Transverse colon (tissue), 4 donors: ENCODE data around the gene RAF1.

Experiments used
- EP300 ChIP-seq: sonication (generic); formaldehyde crosslinking; IDR thresholded peaks from one replicate; pipeline ENCODE4 v1.6.1; 2017; ENCODE audit warnings: antibody characterized with exemption, low read depth
- POLR2A ChIP-seq: fragments of 450-650 bp; IDR thresholded peaks from one replicate; pipeline ENCODE4 v1.6.1; 2016; ENCODE audit warnings: antibody characterized with exemption, mild to moderate bottlenecking, moderate library complexity
- POLR2AphosphoS5 ChIP-seq, 3 donors: sonication (generic); formaldehyde crosslinking; IDR thresholded peaks; one replicate each; pipeline ENCODE4 v1.6.1; 2016; ENCODE audit warnings: antibody characterized with exemption in 3 of 3
- TF ChIP-seq, protein P1 (sequence below), 5 experiments: fragments of 200-600 bp in 3 of 5; fragments of 450-650 bp in 2 of 5; sonication (generic) in 3 of 5; IDR thresholded peaks; 1 replicate in 2 of 5; 2 replicates in 3 of 5; pipeline ENCODE4 v1.5.1; 2016 to 2017; ENCODE audit warnings: antibody characterized with exemption in 5 of 5, inconsistent platforms in 3 of 5, mild to moderate bottlenecking in 2 of 5, moderate library complexity in 1 of 5

DNA sequence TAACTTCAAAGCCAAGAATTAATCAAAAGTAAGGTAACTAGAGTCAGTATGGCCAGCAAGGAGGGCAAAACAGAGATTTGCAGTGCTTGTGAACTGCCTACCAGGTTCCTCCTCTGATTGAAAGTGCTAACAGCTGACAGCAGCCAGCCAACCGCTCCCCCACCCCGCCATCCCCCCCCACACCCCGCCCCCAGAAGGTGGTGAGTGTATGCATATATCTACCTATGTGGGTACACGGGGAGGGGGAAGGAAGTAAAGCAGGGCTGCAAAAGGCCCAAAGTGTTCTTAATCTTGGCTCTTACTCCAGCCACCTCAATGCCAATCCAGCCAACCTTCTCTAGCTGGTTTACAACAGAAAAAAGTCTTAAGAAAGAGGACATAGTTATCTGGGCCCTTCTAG lies 50.7 kb downstream of the RAF1 start:
- no peak for TF ChIP-seq POLR2A
- TF ChIP-seq, protein P1, sequence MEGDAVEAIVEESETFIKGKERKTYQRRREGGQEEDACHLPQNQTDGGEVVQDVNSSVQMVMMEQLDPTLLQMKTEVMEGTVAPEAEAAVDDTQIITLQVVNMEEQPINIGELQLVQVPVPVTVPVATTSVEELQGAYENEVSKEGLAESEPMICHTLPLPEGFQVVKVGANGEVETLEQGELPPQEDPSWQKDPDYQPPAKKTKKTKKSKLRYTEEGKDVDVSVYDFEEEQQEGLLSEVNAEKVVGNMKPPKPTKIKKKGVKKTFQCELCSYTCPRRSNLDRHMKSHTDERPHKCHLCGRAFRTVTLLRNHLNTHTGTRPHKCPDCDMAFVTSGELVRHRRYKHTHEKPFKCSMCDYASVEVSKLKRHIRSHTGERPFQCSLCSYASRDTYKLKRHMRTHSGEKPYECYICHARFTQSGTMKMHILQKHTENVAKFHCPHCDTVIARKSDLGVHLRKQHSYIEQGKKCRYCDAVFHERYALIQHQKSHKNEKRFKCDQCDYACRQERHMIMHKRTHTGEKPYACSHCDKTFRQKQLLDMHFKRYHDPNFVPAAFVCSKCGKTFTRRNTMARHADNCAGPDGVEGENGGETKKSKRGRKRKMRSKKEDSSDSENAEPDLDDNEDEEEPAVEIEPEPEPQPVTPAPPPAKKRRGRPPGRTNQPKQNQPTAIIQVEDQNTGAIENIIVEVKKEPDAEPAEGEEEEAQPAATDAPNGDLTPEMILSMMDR (IDR thresholded peaks at IDR 0.05): no peak
- no peak for TF ChIP-seq EP300
- no peak for TF ChIP-seq POLR2AphosphoS5 (IDR thresholded peaks at IDR 0.05)
